HG03108 (cell line): Measurements from ENCODE around the gene CCDC71L.

Experiments
- ATAC-seq: cut with Tn5 transposase; IDR thresholded peaks from one replicate; pipeline ENCODE4 v1.9.1; 2021; ENCODE audit warnings: moderate library complexity; ENCODE audit not compliant: unreplicated experiment

The CCDC71L gene

DNA sequence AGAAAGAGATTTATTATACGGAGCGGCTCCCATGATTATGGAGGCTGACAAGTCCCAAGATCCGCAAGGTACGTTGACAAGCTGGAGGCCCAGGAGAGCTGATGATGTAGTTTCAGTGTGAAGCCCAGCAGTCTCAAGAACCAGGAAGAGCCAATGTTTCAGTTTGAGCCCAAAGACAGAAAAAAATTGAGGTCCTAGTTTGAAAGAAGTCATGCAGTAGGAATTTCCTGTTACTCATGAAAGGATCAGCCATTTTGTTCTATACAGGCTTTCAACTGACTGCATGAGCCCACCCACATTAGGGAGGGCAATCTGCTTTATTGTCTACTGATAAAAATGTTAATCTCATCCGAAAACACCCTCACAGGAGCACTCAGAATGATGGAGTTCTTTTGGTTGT lies 51.5 kb downstream of the CCDC71L start:
- ATAC-seq = no peak

- no peak for ATAC-seq
Measured at GRCh38 chr7:106608661-106609060, 52.3 kb downstream of the CCDC71L start.
